HG03159 (cell line): ENCODE results near the gene ATP13A2.
"Not testable (repeated sequence)": the region's sequence is repeated elsewhere in the genome, so short reads cannot be mapped to it uniquely, and the experiment has no call there.

ENCODE experiments used
- ATAC-seq: cut with Tn5 transposase; IDR thresholded peaks from one replicate; pipeline ENCODE4 v1.9.1; 2021; ENCODE audit warnings: mild to moderate bottlenecking, moderate library complexity; ENCODE audit not compliant: unreplicated experiment

The ATP13A2 gene

DNA sequence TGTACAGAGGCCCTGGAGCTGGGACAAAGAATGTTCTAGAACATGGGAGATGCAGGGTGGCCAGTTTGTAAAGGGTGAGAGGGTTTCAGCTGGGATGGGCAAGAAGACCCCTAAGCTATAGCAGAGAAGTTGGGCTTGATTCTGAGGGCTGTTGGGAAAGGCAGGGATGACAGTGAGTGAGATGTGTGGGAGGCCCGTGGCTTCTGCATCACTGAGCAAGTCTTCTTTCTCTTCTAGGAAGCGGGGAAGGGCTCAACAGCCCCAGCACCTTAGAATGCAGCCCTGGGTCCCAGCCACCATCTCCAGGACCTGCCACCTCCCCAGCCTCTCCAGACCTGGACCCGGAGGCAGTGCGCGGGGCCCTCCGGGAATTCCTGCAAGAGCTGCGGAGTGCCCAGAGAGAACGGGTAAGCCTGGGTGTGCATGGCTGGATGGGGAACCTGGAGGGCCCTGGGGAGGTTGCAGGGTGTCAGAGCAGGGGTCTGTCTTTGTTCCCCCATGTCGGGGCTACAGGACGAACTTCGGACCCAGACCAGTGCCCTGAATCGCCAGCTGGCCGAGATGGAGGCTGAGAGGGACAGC, 46.2 kb downstream of the ATP13A2 start:
- no peak for ATAC-seq

DNA sequence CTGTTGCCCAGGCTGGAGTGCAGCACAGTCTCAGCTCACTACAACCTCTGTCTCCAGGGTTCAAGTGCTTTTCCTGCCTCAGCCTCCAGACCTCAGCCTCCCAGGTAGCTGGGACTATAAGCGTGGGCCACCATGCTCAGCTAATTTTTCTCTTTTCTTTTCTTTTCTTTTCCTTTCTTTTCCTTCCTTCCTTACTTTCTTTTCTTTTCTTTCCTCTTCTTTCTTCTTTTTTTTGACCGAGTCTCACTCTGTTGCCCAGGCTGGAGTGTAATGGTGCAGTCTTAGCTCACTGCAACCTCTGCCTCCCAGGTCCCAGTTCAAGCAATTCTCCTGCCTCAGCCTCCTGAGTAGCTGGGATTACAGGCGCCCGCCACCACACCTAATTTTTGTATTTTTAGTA, 47.6 kb downstream of the ATP13A2 start:
- ATAC-seq, result not testable (repeated sequence)

DNA sequence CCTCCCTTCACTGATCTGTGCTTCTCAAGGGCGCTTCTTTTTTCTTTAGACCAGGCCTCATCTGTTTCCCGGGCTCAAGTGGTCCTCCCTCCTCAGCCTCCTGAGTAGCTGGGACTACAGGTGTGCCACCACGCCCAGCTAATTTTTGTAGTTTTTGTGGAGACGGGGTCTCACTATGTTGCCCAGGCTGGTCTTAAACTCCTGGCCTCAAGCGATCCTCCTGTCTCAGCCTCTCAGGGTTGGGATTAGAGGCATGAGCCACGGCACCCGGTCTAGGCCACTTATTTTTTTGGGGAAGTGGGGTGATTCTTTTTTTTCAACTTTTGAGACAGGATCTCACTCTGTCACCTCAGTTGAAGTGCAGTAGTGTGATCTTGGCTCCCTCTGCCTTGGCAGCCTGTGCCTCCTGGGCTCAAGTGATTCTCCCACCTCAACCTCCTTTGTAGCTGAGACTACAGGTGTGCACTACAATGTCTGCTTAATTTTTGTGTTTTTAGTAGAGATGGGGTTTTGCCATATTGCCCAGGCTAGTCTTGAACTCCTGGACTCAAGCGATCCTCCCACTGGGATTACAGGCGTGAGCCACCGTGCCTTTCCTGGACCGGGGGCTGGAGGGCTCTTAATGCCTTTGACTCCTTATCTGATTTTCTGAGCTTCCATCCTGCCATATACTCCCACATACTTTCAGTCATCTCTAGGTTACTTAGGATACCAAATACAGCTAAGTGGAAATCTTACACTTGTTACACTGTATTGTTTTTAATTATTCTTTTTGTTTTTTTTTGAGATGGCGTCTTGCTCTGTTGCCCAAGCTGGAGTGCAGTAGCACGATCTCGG, 50.2 kb downstream of the ATP13A2 start:
- no peak for ATAC-seq

DNA sequence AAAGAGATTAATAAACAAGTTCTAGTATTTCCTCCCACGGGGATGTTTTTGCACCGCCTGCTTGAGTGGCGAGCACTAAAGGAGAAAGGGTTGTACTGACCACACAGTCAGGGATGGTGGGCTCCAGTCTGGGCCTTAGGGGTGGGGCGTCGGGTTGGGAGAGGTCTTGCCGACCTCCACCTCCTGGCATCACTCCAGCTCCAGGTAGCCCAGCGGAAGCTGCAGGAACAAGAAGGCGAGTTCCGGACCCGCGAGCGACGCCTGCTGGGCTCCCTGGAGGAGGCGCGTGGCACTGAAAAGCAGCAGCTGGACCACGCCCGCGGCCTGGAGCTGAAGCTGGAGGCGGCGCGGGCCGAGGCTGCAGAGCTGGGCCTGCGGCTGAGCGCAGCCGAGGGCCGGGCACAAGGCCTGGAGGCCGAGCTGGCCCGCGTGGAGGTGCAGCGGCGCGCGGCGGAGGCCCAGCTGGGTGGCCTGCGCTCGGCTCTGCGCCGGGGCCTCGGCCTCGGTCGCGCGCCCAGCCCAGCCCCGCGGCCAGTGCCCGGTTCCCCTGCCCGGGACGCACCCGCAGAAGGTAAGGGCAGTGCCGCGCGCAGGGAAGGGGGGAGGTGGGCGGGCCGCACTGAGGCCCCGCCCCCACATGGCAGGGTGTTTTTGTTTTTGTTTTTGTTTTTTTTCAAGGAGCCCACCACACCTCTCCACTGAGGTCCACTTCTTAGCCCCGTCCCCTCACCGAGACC, 51.0 kb downstream of the ATP13A2 start:
- no peak for ATAC-seq

DNA sequence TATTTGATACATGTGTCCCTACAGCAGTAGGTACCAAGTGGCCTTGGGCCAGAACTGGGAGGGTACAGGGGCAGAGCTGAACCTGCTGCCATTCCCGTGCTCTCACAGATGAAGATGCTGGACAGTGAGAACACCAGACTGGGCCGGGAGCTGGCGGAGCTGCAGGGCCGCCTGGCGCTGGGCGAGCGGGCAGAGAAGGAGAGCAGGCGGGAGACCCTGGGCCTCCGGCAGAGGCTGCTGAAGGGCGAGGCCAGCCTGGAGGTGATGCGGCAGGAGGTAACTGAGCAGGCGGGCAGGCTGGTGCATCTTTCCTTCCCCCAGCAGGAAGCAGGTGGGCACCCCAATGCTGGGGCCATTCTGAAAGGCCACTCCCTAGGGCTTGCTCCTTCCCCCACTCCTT, 53.3 kb downstream of the ATP13A2 start:
- ATAC-seq, result no peak

DNA sequence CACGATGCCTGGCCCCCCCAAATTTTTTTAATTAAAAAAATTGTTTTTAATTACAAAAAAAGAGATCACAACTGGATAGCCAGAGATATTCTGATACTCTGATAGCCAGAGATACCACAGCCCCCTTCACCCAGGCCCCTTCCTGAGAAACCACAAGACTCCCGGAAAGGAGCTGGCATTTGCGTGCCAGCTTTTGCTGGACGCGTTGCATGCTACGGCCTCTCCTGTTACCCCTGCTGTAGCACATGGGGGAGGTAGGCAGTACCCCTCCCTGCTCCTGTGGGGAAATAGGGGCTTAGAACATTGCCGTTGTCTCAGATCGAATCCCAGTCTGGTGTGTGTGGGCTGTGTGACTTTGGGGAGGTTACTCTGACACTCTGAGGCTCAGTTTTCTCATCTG, 54.0 kb downstream of the ATP13A2 start:
- ATAC-seq, result no peak

DNA sequence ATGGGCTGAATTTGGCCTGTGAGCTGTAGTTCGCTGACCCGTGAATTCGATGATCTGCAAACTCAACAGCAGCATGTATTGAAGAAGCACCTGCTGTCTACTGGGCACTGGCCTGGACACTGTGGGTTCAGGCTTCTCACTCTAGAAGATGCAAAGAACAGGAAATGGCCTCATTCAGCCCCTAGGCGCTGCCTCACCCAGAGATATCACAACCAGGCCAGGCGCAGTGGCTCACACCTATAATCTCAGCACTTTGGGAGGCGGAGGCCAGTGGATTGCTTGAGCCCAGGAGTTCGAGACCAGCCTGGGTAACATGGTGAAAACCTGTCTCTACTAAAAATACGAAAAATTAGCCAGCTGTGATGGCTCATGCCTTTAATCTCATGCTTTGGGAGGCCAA, 55.0 kb downstream of the ATP13A2 start:
- no peak for ATAC-seq

DNA sequence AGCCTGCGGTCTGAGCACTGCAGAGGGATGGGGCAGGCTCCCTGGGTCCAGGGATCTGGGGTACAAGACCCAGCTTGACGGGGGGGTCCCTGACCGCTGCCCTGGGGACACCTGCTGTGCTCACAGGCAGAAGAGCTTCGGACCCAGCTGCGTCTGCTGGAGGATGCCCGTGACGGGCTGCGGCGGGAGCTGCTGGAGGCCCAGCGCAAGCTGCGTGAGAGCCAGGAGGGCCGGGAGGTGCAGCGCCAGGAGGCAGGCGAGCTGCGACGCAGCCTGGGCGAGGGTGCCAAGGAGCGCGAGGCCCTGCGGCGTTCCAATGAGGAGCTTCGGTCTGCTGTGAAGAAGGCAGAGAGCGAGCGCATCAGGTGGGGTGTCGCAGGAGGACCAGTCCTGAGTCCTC, 56.5 kb downstream of the ATP13A2 start:
- ATAC-seq, result no peak

DNA sequence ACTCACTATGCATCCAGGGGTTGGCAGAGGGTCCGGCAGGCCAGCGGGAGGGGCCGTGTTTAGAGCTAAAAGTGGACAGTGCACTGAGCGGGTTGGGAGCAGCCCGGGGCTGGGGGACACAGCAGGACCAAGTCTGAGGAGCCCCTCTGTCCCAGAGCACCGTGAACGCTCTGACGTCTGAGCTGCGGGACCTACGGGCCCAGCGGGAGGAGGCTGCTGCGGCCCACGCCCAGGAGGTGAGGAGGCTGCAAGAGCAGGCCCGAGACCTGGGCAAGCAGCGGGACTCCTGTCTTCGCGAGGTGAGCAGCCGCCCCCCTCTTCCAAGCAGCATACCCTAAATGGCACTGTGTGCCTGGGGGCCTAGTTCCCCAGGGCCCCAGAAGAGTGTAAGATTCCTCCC, 57.1 kb downstream of the ATP13A2 start:
- ATAC-seq, result no peak

DNA sequence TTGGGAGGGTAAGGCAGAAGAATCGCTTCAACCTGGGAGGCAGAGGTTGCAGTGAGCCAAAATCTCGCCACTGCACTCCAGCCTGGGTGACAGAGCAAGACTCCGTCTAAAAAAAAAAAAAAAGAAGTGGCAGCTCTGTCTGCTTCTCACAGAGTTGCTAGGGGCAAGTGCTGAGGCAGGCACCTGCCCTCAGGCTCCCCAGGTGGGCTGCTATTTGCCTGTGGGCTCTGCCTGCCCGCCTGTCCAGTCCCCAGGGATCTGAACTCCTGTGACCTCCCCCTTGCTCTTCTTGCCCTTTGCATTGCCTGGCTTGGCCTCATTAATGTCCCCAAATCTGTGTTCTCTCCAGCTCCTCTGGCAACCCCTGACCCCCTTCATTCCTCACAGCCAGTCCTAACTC, 59.4 kb downstream of the ATP13A2 start:
- ATAC-seq, result not testable (repeated sequence)

DNA sequence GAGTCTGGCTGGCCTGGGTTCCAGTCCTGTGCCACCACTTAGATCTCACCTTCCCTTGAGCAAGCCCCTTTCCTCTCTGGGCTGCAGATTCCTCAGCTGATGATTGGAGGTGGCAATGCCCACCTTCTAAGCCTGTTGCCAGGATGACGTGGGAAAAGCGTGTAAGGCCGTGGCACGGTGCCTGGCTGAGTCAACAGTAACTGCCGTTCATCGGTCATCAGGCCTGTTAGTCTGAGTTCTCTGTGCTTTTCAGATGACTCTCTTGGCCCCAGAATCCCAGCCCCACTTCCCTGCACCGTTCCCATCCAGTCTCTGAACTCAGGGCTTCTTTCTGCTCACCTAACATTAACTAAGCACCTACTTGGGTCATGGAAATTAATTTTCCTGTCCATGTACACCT, 62.7 kb downstream of the ATP13A2 start:
- ATAC-seq, result not testable (repeated sequence)

DNA sequence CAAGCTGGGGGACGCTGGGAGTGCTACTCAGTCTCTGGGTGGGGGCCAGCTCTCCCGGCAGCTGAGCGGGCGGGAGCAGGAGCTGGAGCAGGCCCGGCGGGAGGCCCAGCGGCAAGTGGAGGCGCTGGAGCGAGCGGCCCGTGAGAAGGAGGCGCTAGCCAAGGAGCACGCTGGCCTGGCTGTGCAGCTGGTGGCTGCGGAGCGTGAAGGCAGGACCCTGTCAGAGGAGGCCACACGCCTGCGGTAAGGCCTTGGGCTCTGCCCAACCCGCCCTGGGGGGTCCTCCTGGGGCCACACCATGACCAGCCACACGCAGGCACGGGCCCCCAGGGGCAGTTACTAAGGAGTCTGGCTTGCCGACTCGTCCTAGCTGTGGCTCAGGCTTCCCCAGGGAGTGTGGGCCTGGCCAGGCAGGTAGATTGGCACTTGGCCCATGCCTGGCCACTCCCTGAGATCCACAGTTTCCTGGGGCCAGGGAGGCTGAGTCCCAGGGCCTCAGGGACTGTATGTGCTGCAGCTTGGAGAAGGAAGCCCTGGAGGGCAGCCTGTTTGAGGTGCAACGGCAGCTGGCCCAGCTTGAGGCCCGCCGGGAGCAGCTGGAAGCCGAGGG, 63.3 kb downstream of the ATP13A2 start:
- ATAC-seq, result not testable (repeated sequence)

DNA sequence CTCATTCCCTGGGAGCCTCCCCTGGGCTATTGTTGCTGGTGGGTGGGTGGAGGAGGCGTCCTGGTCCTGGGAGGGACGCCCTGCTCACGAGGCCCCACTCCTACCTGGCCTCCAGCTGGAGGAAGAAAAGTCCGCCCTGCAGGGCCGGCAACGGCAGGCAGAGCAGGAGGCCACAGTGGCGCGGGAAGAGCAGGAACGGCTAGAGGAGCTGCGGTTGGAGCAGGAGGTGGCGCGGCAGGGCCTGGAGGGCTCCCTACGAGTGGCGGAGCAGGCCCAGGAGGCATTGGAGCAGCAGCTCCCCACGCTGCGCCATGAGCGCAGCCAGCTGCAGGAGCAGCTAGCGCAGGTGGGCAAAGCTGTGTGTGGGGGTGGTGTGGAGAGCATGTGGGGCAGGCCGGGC, 65.1 kb downstream of the ATP13A2 start:
- ATAC-seq, result no peak

DNA sequence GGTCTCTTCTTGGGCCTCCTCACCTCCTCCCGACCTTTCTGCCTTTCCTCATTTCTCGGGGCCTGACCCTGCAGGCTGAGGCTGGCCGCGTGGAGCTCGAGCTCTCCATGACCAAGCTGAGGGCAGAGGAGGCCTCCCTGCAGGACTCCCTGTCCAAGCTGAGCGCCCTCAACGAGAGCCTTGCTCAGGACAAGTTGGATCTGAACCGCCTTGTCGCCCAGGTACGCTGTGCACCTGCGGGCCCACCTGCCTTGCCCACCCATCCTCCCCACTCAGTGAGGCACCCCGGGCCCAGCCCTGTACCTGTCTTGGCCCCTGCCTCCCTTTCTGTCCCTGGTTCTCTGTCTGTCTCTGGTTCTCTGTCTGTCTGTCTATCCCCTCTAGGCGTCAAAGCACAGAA, 65.5 kb downstream of the ATP13A2 start:
- not testable (repeated sequence) for ATAC-seq

DNA sequence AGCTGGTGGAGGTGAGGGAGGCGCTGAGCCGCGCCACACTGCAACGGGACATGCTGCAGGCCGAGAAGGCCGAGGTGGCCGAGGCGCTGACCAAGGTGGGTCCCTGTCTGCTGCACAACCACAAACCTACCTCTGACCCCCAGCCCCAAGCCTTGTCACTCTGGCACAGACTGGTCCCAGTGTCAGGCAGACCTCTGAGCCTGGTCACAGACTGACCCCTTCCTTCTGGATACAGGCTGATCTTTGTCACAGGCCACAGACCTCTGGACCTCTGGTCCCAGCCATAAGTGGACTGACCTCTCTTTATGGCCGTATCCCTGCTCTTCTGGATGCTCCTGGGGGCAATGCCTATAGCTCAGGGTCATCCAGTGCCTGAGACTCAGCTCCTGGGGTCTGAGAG, 66.2 kb downstream of the ATP13A2 start:
- ATAC-seq, result not testable (repeated sequence)

DNA sequence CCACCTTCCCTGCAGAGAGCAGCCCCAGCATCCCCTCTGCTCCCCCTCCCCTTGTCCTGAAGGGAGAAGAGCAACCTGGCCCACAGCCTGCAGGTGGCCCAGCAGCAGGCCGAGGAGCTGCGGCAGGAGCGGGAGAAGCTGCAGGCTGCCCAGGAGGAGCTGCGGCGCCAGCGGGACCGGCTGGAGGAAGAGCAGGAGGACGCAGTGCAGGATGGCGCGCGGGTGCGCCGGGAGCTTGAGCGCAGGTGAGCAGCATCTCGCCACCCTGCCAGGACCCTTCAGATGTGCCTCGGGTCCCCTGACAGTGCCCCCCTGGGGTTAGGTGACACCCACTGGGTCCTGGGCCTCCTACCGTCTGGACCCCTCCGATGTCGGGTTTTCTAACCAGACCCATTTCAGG, 67.7 kb downstream of the ATP13A2 start:
- ATAC-seq, result no peak

DNA sequence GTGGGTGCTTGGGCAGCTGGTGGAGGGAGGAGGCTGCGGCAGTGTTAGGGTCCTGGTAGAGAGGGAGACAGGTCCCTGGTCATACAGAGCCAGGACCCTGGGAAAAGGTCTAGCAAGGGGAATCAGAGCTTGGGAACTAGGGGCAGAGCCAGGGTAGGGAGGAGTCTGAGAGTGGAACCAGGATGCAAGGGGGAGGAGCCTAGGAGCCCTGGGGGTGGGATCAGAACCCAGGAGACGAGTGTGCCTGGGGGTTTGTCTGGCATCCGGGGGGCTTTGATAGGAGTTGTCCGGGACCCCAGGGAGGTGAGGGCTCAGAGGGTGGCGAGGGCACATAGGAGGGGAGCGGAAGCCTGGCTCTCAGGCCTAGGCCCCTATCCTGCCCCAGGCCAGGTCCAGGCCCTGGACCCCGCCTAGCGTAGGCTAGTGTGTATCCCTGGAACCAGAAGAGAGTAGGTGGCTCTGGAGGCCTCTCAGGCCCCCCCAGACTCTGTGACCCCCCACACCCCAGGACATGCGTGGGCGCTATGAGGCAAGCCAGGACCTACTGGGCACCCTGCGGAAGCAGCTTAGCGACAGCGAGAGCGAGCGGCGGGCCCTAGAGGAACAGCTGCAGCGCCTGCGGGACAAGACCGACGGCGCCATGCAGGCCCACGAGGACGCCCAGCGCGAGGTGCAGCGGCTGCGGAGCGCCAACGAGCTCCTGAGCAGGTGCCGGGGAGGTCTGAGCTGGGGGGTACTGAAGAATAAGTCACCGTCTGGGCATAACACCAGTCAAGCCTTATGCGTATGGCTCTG, 72.1 kb downstream of the ATP13A2 start:
- ATAC-seq, result not testable (repeated sequence)

DNA sequence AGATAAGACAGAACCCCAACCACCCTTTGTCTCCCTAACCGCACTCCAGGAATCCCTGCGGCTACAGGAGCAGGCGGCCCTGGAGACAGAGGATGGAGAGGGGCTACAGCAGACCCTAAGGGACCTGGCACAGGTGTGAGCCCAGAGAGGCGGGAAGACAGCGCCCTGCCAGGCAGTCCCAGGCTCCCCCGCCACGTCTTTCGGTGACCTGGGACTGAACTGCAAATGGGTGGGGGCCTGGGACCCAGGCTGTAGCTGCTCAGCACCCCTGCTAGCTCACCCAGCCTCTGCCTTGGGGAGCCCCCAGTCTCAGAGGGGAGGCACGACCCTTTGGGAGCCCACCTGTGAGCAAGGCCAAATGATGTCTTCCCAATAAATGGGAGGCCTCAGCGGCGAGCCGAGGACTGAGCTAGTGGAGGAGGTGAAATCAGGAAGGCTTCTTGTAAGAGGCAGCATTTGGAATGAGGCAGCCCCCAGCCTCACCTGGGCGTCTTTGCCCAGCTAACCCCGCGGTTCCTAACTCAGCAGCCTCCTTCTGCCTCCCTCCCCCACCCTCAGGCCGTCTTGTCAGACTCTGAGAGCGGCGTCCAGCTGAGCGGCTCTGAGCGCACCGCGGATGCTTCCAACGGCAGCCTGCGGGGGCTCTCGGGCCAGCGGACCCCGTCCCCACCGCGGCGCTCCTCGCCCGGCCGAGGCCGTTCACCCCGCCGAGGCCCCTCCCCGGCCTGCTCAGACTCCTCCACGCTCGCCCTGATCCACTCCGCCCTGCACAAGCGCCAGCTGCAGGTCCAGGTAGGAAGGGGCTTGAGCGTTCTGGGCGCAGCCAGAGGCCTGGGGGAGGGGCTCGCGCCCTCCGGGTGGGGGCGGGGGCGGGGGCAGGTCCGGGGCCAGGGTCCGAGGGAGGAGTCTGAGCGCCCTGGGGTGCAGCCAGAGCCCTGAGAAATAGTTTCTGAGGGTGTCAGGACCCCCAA, 73.1 kb downstream of the ATP13A2 start:
- ATAC-seq, result no peak

DNA sequence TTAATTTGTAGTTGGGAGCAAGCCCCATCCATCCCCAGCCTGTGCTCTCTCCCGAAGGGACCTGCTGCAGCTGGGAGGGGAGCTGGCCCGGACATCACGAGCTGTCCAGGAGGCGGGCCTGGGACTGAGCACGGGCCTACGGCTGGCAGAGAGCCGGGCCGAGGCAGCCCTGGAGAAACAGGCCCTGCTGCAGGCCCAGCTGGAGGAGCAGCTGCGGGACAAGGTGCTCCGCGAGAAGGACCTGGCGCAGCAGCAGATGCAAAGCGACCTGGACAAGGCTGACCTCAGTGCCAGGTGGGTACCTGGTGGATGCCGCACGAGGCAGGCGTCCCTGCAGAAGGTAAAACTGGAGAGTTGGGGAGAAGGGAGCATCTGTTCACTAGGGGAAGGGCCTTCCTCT, 75.1 kb downstream of the ATP13A2 start:
- ATAC-seq, result not testable (repeated sequence)
